HEK293 (cell line): ENCODE results near the gene RAB39A.
A peak's percentile ranks its signal among the peaks of the same experiment; 100 is the strongest.

Experiments
- CTCF ChIA-PET: fragments of 350-600 bp; formaldehyde crosslinking; extraction: SDS; loops from one replicate; lab custom pipeline; 2021; ENCODE audit warnings: antibody characterized with exemption; lab: Yijun Ruan, JAX
- POLR2A ChIA-PET: fragments of 300-600 bp; formaldehyde crosslinking; extraction: SDS; loops from one replicate; lab custom pipeline; 2020; ENCODE audit warnings: antibody characterized with exemption, inconsistent platforms; lab: Yijun Ruan, JAX
- H3K27ac ChIP-seq: fragments of 200-500 bp; sonication (Bioruptor generic); 2 replicates; pipeline ENCODE4 v1.5.1; 2014; ENCODE audit warnings: low read depth, low read length, control low read depth, inconsistent platforms; ENCODE audit errors: extremely low read depth
- H3K36me3 ChIP-seq, 2 experiments: fragments of 200-500 bp in 1 of 2; sonication (Bioruptor generic) in 1 of 2; 1 replicate in 1 of 2; 2 replicates in 1 of 2; pipeline ENCODE4 v1.5.1; 2014 to 2017; ENCODE audit warnings: inconsistent platforms in 2 of 2, low read length in 2 of 2; ENCODE audit not compliant: control insufficient read depth in 2 of 2, insufficient read depth in 1 of 2
- H3K4me1 ChIP-seq: fragments of 200-500 bp; sonication (Bioruptor generic); 2 replicates; pipeline ENCODE4 v1.5.1; 2014; ENCODE audit warnings: mild to moderate bottlenecking, low read length, inconsistent platforms; ENCODE audit not compliant: control insufficient read depth, insufficient read depth
- H3K4me3 ChIP-seq: 2 replicates; pipeline ENCODE4 v1.5.1; 2011; ENCODE audit warnings: low read depth, mild to moderate bottlenecking, control low read depth, low read length, moderate library complexity
- H3K9me3 ChIP-seq: fragments of 200-500 bp; sonication (Bioruptor generic); 2 replicates; pipeline ENCODE4 v1.5.1; 2014; ENCODE audit warnings: low read depth, low read length, inconsistent platforms; ENCODE audit not compliant: control insufficient read depth, insufficient read depth
- BCL11A ChIP-seq: fragments of 450-650 bp; formaldehyde crosslinking; IDR thresholded peaks from 2 replicates; pipeline ENCODE4 v1.5.1; 2016; ENCODE audit warnings: low read depth, missing biosample characterization, missing genetic modification characterization
- HOXA7 ChIP-seq: sonication (generic); formaldehyde crosslinking; IDR thresholded peaks from 2 replicates; pipeline ENCODE4 v1.8.1; 2022; ENCODE audit warnings: missing genetic modification reagents, borderline replicate concordance
- SP3 ChIP-seq: fragments of 450-650 bp; formaldehyde crosslinking; IDR thresholded peaks from 2 replicates; pipeline ENCODE4 v1.5.1; 2016; ENCODE audit warnings: missing biosample characterization, missing genetic modification characterization
- ZBTB17 ChIP-seq: fragments of 450-650 bp; formaldehyde crosslinking; IDR thresholded peaks from 2 replicates; pipeline ENCODE4 v1.5.1; 2016; ENCODE audit warnings: missing biosample characterization, missing genetic modification characterization
- ZBTB20 ChIP-seq: fragments of 450-650 bp; formaldehyde crosslinking; IDR thresholded peaks from 2 replicates; pipeline ENCODE4 v1.5.1; 2016; ENCODE audit warnings: missing biosample characterization, missing genetic modification characterization
- ZEB2 ChIP-seq: fragments of 450-650 bp; formaldehyde crosslinking; IDR thresholded peaks from 2 replicates; pipeline ENCODE4 v1.5.1; 2016; ENCODE audit warnings: missing biosample characterization, missing genetic modification characterization
- ZFHX2 ChIP-seq: fragments of 450-650 bp; formaldehyde crosslinking; conservative IDR thresholded peaks from 2 replicates; pipeline ENCODE4 v1.5.1; 2016; ENCODE audit warnings: missing biosample characterization, missing genetic modification characterization
- ZNF112 ChIP-seq: fragments of 450-650 bp; formaldehyde crosslinking; IDR thresholded peaks from 2 replicates; pipeline ENCODE4 v1.5.0; 2017; ENCODE audit warnings: missing biosample characterization, missing genetic modification characterization
- ZNF133 ChIP-seq: fragments of 450-650 bp; formaldehyde crosslinking; IDR thresholded peaks from 2 replicates; pipeline ENCODE4 v1.5.1; 2016; ENCODE audit warnings: missing biosample characterization, missing genetic modification characterization
- ZNF211 ChIP-seq: fragments of 450-650 bp; formaldehyde crosslinking; IDR thresholded peaks from 2 replicates; pipeline ENCODE4 v1.5.1; 2016; ENCODE audit warnings: low read depth, missing biosample characterization, missing genetic modification characterization
- ZNF23 ChIP-seq: fragments of 450-650 bp; formaldehyde crosslinking; IDR thresholded peaks from 2 replicates; pipeline ENCODE4 v1.5.1; 2016; ENCODE audit warnings: missing biosample characterization, missing genetic modification characterization, borderline replicate concordance
- ZNF354C ChIP-seq: fragments of 450-650 bp; formaldehyde crosslinking; IDR thresholded peaks from 2 replicates; pipeline ENCODE4 v1.5.1; 2016; ENCODE audit warnings: missing biosample characterization, missing genetic modification characterization, low read depth, borderline replicate concordance
- ZNF366 ChIP-seq: fragments of 450-650 bp; formaldehyde crosslinking; conservative IDR thresholded peaks from 2 replicates; pipeline ENCODE4 v1.5.1; 2016; ENCODE audit warnings: missing biosample characterization, missing genetic modification characterization
- ZNF37A ChIP-seq: fragments of 450-650 bp; IDR thresholded peaks from 2 replicates; pipeline ENCODE4 v1.5.1; 2018; ENCODE audit warnings: missing biosample characterization, missing genetic modification characterization
- ZNF394 ChIP-seq: fragments of 450-650 bp; formaldehyde crosslinking; IDR thresholded peaks from 2 replicates; pipeline ENCODE4 v1.5.1; 2016; ENCODE audit warnings: missing biosample characterization, missing genetic modification characterization, mild to moderate bottlenecking, moderate library complexity, borderline replicate concordance
- TF ChIP-seq, protein P1 (sequence below): fragments of 450-650 bp; formaldehyde crosslinking; conservative IDR thresholded peaks from 2 replicates; pipeline ENCODE4 v1.5.1; 2016; ENCODE audit warnings: low read depth, missing biosample characterization, missing genetic modification characterization
- TF ChIP-seq, protein P2 (sequence below): IDR thresholded peaks from 2 replicates; pipeline ENCODE4 v1.6.1; 2011; ENCODE audit warnings: mild to moderate bottlenecking, low read depth, low read length, borderline replicate concordance
- TF ChIP-seq, protein P3 (sequence below): fragments of 450-650 bp; formaldehyde crosslinking; IDR thresholded peaks from 2 replicates; pipeline ENCODE4 v1.5.1; 2017; ENCODE audit warnings: missing biosample characterization, missing genetic modification characterization
- TF ChIP-seq, protein P4 (sequence below): fragments of 450-650 bp; formaldehyde crosslinking; IDR thresholded peaks from 2 replicates; pipeline ENCODE4 v1.5.1; 2016; ENCODE audit warnings: missing biosample characterization, missing genetic modification characterization
- TF ChIP-seq, protein P5 (sequence below): fragments of 450-650 bp; formaldehyde crosslinking; optimal IDR thresholded peaks from 2 replicates; pipeline ENCODE3; 2016; ENCODE audit warnings: missing biosample characterization, mild to moderate bottlenecking, missing genetic modification characterization
- TF ChIP-seq, protein P6 (sequence below): fragments of 450-650 bp; formaldehyde crosslinking; IDR thresholded peaks from 2 replicates; pipeline ENCODE4 v1.5.1; 2016; ENCODE audit warnings: missing biosample characterization, missing genetic modification characterization, borderline replicate concordance

Gene RAB39A

DNA sequence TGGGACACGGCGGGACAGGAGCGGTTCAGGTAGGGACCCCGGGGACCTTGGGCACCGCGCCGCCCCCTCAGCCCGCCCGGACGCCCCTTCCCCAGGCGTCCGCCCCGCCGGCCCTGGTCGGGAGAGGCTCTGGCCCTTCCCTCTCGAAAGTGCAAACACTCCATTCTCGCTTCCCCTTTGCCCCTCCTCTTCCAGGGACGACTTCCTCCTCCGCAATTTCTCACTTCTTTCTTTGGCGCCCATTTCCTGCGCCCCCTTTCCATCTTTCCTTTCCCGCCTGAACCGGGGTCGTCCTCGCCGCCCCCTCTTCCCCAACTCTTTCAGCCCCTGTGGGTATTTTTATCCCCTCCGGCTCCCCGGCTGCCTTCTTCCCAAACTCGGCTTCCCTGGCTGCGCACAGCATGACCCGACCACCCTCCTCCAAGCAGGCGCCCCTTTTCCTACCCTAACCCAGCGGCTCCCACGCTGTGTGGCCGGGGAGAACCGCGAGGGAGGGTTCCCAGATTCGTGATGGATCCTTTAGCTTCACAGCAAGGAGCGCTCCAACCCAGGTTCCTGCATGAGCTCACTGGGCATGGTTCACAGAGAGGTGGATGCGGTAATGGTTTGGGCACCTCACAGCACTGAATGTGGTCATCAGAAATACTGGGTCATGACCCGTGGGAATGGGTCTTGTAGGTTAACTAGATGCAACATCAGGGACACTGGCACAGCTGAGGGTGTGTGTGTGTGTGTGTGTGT lies 689 bp downstream of the RAB39A start (continued):
- TF ChIP-seq SP3 (tag by site-specific recombination): peak; percentile 33
- TF ChIP-seq, protein P1, sequence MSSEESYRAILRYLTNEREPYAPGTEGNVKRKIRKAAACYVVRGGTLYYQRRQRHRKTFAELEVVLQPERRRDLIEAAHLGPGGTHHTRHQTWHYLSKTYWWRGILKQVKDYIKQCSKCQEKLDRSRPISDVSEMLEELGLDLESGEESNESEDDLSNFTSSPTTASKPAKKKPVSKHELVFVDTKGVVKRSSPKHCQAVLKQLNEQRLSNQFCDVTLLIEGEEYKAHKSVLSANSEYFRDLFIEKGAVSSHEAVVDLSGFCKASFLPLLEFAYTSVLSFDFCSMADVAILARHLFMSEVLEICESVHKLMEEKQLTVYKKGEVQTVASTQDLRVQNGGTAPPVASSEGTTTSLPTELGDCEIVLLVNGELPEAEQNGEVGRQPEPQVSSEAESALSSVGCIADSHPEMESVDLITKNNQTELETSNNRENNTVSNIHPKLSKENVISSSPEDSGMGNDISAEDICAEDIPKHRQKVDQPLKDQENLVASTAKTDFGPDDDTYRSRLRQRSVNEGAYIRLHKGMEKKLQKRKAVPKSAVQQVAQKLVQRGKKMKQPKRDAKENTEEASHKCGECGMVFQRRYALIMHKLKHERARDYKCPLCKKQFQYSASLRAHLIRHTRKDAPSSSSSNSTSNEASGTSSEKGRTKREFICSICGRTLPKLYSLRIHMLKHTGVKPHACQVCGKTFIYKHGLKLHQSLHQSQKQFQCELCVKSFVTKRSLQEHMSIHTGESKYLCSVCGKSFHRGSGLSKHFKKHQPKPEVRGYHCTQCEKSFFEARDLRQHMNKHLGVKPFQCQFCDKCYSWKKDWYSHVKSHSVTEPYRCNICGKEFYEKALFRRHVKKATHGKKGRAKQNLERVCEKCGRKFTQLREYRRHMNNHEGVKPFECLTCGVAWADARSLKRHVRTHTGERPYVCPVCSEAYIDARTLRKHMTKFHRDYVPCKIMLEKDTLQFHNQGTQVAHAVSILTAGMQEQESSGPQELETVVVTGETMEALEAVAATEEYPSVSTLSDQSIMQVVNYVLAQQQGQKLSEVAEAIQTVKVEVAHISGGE (tag by site-specific recombination): peak; percentile 57
- TF ChIP-seq ZBTB17: 0 out of 2 replicates have a peak, but pooled peaks have one; percentile 19
- TF ChIP-seq ZNF211 (tag by site-specific recombination): no peak
- no peak for TF ChIP-seq HOXA7 (CRISPR knock-in tag)
- TF ChIP-seq ZNF366 (tag by site-specific recombination): peak; percentile 64
- peak; percentile 18; the same call in 1 of the 2 replicates for TF ChIP-seq ZBTB20 (tag by site-specific recombination)
- no peak for TF ChIP-seq ZEB2 (tag by site-specific recombination)

DNA sequence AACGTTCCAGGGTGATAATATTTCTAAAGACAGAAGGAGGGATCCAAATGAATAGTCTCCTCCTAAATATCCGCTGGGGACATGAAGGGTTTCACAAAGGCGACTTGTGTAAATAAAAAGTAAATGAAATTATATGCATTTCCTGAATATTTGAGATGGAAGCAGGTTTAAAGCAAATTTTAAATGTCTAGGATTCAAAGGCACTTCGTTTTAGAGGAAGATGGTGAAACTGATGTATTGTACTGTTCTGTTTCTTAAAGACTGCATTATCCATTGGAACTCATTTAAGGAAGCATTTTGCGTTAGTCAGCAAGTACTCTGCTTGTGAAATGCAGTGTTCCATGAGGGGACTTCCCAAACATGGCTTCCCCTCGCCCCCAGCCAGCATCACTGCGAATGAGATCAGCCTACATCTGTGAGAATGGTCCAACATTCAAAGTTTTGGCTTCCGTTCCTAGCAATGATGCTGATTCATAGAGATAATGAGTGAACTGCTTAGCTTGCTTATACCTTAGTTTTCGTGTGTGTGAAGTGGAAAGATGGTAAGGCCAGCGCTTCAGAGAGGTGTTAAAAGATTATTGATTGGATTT lies 1.5 kb downstream of the RAB39A start:
- CTCF ChIA-PET: interaction anchor here (0.7 to 2.4 kb wide), 4 partner anchors 13 to 857 kb away, joined by 3 to 10 read pairs (median 4); no protein-coding TSS in a partner anchor
- H3K27ac ChIP-seq: no peak overlapping the region
- H3K4me3 ChIP-seq: no peak overlapping the region
- POLR2A ChIA-PET: no interaction called here
- H3K4me1 ChIP-seq: no peaks in the 10 kb centered on the region
- H3K36me3 ChIP-seq: no peaks in the 10 kb centered on the region
- TF ChIP-seq ZNF23 (tag by site-specific recombination) (no peak), ZFHX2 (tag by site-specific recombination) (no peak), ZNF133 (tag by site-specific recombination) (peak; percentile 60)
- TF ChIP-seq, protein P2, sequence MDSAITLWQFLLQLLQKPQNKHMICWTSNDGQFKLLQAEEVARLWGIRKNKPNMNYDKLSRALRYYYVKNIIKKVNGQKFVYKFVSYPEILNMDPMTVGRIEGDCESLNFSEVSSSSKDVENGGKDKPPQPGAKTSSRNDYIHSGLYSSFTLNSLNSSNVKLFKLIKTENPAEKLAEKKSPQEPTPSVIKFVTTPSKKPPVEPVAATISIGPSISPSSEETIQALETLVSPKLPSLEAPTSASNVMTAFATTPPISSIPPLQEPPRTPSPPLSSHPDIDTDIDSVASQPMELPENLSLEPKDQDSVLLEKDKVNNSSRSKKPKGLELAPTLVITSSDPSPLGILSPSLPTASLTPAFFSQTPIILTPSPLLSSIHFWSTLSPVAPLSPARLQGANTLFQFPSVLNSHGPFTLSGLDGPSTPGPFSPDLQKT: no peak
- H3K9me3 ChIP-seq: no peaks in the 10 kb centered on the region

DNA sequence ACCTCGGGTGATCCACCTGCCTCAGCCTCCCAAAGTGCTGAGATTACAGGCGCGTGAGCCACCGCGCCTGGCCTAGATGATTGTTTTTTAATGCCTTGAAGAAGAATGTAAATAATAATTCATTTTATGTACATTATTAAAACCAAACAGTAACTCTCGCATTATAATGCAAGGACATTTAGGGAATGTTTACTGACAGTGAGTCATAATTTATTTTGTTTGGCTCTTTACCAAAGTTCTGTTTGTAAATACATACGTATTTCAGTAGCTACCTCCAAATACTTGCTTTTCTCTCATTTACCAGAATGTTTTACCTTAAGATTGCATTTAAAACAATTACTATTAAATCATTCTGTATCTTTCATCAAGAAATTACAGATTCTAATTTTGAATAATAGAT lies 3.0 kb downstream of the RAB39A start:
- Histone ChIP-seq H3K36me3 (no peaks in the 10 kb centered on the region), H3K4me3 (no peak overlapping the region), H3K4me1 (no peaks in the 10 kb centered on the region), H3K27ac (no peak overlapping the region), H3K9me3 (no peaks in the 10 kb centered on the region)
- CTCF ChIA-PET: interaction anchor here (0.6 to 2.4 kb wide), 4 partner anchors 12 to 335 kb away, joined by 3 to 10 read pairs (median 3); no protein-coding TSS in a partner anchor
- POLR2A ChIA-PET: no interaction called here
- TF ChIP-seq ZNF354C (no peak), ZNF394 (tag by site-specific recombination) (no peak), ZNF112 (no peak), ZNF37A (tag by site-specific recombination) (no peak), BCL11A (no peak)
- TF ChIP-seq, protein P3, sequence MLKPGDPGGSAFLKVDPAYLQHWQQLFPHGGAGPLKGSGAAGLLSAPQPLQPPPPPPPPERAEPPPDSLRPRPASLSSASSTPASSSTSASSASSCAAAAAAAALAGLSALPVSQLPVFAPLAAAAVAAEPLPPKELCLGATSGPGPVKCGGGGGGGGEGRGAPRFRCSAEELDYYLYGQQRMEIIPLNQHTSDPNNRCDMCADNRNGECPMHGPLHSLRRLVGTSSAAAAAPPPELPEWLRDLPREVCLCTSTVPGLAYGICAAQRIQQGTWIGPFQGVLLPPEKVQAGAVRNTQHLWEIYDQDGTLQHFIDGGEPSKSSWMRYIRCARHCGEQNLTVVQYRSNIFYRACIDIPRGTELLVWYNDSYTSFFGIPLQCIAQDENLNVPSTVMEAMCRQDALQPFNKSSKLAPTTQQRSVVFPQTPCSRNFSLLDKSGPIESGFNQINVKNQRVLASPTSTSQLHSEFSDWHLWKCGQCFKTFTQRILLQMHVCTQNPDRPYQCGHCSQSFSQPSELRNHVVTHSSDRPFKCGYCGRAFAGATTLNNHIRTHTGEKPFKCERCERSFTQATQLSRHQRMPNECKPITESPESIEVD (tag by site-specific recombination): no peak
- TF ChIP-seq, protein P4, sequence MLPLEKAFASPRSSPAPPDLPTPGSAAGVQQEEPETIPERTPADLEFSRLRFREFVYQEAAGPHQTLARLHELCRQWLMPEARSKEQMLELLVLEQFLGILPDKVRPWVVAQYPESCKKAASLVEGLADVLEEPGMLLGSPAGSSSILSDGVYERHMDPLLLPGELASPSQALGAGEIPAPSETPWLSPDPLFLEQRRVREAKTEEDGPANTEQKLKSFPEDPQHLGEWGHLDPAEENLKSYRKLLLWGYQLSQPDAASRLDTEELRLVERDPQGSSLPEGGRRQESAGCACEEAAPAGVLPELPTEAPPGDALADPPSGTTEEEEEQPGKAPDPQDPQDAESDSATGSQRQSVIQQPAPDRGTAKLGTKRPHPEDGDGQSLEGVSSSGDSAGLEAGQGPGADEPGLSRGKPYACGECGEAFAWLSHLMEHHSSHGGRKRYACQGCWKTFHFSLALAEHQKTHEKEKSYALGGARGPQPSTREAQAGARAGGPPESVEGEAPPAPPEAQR (tag by site-specific recombination): no peak
- TF ChIP-seq, protein P5, sequence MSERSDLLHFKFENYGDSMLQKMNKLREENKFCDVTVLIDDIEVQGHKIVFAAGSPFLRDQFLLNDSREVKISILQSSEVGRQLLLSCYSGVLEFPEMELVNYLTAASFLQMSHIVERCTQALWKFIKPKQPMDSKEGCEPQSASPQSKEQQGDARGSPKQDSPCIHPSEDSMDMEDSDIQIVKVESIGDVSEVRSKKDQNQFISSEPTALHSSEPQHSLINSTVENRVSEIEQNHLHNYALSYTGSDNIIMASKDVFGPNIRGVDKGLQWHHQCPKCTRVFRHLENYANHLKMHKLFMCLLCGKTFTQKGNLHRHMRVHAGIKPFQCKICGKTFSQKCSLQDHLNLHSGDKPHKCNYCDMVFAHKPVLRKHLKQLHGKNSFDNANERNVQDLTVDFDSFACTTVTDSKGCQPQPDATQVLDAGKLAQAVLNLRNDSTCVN: no peak
- TF ChIP-seq, protein P6, sequence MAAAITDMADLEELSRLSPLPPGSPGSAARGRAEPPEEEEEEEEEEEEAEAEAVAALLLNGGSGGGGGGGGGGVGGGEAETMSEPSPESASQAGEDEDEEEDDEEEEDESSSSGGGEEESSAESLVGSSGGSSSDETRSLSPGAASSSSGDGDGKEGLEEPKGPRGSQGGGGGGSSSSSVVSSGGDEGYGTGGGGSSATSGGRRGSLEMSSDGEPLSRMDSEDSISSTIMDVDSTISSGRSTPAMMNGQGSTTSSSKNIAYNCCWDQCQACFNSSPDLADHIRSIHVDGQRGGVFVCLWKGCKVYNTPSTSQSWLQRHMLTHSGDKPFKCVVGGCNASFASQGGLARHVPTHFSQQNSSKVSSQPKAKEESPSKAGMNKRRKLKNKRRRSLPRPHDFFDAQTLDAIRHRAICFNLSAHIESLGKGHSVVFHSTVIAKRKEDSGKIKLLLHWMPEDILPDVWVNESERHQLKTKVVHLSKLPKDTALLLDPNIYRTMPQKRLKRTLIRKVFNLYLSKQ (tag by site-specific recombination): no peak
